Activated CD4-positive, CD25-positive, alpha-beta regulatory T cell treated with anti-CD3 and anti-CD28 coated beads, Interleukin-2, amount 50 U/mL, for 72 hours (primary cell): ENCODE results near the gene ARPP21.

Source experiments
- DNase-seq: peaks from one replicate; pipeline ENCODE4 v3.0.0; 2021

Gene ARPP21

DNA sequence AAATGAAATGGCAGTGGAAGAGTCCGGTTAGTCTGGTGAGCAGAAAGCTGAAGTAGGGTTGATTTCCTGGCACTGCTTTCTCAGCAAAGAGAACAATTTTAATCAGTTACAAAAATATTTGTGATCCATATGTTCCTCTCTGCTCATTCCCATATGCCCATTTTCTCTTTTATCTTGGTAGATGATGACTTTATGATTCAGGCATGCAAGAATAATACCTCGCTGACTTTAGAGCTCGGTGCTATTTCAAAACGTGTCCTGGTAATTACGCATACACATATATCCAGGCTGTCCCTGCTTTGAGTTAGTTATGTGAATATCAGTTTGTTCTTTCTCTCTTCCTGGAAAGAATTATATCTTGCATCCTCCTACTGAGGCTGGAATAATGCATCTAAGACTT, 38.5 kb downstream of the ARPP21 start:
- DNase-seq: no peak

DNA sequence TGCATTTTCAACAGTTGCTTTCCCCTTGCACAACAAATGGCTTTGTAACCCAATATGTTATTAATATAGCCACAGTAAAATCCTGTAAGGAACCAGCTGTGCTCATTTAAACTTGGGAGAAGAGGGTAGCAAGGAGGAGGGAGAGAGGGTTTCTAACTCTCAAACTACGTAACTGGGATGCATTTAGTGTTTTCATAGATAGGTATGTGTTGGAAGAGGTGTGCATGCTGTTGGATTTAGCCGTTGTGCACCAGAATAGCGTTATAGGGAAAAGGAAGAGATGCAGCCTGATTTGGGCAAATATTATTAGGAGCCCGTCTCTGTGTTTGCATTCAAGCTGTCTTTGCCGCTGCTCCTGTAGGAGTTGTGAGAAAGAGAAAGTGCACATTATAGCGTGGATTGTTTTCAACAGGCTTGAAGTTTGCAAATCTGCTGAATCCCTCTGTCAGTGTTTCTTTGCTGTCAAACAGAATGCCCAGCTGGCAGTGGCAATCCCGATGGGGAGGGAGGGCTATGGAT, 39.4 kb downstream of the ARPP21 start:
- DNase-seq: no peak

DNA sequence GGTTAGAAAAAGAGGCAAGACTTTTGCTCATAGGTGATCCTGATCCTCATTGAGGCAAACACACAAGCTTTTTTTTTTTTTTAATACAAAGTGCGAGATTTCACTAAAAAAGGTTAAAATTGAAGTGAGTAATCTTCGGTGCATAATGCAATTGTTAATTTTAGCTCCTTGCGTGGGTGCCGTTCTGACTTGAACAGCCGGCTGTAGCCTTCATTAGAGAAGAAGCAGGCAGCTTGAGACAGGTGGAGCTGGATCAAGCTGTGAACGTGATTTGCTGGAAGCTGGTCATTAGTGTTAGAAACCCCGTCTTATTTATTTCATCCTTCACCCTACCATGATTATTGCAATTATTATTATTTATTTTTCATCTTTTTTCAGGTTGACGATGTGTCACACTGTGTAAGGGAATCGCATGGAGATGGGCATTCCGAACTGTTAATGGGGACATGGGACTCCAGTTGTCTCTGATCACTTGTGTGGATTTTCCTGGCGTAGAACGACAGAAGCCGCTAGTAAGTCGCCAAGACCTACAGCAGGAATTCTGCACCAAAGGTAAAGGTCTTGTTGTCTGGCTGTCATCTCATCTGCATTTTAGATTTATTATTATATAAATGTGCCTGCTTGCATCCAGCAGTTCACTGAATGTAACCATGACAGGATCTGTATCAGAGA, 40.2 kb downstream of the ARPP21 start:
- no peak for DNase-seq

DNA sequence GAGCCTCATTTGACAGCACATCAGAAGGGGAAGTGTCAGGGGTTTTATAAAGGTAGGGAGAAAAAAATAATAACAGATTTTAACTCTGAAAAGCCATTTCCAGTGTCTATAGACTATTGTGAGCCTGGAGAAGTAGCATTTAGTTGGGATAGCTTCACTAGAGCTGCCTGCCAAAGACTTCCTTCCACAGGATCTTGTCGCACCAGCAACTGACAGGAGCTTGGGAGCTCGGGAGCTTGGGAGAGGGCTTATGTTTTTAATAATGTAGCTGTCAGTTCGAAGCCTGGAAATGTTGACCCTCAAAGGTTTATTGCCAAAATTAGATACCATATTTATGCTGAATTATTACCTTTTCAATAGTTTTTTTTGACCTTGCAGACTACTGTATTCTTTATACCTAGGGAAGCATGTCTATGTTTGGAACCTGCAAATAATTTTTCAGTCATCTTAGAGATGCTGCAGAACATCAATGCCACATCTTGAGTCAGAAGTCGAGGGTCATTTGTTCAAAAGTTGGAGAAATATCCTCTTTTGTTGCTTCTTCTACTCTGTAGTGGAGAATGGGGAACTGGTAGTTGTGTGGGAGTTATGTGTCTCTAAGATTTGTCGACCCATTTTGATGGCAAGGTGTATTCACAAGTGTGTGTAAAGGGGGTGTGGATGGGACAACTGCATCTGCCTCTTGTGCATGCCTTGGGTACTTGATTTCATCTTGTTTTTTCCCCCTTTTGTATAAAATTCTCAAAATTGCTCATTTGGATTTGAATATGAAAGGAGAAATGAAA, 41.7 kb downstream of the ARPP21 start:
- no peak for DNase-seq

DNA sequence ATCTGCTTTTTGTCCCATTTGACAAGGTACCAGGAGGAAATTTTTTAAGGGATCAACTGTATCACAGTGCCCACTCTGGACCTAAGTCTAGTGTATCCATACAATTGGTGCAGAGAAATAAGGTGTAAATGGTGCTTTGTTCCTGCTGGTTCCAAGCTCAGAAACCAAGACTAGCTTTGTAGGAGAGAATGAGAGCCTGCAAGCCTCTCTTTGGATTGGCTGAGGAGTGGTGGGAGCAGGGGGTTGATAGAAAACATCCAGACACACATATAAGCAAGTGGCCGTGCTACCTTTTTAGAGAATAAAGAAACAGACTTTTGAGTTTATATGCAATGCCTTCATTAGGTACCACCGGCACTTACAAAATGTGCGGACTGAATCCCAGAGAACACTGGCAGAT, 45.8 kb downstream of the ARPP21 start:
- DNase-seq: no peak

DNA sequence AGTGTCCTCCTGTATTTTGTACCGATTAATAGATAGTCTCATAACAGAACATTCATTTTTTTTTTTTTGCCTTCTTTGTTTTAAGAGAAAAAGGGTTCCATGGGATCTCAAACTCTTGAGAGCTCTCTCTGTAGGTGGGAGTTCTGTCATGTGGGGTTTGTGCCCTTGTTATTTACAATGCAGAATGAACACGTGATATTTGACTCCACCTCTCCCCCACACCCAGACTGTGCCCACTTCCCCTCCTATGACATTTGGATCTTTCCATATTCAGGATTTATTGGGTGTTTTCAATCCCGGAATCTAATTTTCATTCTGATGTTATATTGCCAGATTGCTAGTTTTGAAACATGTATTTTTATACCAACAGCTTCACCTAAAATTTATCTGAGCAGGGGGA, 49.5 kb downstream of the ARPP21 start:
- DNase-seq: no peak

DNA sequence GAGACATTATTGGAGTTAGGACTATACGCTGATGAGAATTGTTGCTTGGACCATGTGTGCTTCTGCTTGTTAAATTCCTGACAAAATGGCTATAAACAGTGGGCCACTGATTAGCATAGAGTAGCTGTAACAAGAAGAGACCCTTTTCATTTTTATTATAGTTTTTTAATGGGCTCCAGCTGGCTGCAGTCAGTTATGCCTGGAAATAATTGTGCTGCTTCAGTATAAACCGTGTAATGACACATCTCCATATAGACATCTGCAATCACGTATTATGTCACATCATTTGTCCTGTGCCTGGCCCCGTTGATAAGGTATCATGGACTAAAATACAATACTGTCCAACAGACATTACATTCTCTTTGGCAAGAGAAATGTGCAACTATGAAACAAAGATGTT, 50.9 kb downstream of the ARPP21 start:
- no peak for DNase-seq

DNA sequence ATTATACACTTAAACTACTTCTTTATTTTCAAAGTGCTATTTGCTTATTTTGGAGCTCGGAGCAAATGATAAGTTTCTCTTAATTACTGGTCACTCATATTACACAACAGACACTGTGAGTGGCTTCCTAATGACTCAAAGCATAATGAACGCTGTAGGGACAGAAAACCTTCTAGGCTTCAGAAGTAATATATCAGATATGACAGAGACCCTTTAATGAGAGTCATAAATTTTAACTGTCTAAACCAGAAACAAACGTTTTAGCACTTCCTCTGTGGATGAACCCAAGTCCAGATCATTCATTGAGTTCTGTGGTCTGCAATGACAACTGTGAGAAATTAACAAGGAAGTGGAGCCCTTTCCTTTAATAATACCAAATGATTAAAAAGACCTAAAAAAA, 66.6 kb downstream of the ARPP21 start:
- no peak for DNase-seq

DNA sequence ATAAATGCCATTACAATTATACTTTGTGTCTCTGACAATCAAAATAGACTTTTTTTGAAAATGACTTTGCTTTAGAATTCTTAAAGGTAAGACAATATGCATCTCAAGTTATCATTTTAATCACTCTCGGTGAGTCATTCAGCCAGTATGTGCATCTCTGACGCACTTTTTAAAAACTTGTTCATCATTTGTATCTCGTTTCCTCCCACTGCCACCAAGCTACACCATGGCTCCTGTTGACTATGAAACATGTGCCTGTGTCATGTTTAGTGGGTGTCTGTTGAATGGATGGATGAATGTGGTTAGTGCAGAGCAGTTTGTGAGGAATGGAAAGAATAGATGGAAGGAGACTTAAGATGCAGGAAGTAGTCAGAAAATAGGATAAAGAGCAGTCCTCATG, 68.6 kb downstream of the ARPP21 start:
- DNase-seq: no peak

DNA sequence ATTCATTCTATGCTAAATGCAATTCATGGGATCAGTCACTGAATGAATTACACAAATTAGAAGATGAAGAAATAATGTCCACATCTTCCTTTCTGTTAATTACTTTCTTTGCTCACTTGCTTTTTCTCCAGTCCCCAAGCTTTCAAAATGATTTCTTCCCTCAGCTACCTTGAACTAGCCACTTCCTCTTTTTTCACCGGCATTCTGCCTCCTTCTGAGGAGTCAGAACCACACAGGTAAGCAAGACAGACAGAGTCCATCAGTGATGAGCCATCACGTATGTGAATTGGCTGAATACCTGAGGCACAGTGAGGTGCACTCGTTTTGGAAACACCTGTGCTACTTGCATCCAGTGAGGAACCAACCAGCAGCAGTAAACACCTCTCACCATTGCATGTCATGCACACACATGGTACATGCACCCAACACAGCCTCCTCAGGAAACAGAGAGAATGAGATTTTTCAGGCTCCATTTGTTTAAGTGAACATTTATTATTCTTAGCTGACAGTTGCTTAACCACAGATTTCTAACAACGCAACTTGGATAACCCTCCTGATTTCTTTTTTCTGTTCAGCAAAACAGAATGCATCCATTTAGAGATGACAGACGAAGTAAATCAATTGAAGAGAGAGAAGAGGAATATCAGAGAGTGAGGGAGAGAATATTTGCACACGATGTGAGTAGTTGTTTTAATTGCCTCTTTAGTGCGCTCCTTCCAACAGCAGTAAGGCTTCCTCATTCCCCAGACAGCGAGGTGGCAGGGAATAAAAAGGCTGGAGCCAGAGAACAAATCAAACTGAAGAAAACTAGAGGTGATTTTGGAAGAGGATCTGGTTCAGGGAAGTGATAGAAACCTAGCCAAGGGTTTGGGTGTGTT, 69.3 kb downstream of the ARPP21 start:
- DNase-seq: no peak

DNA sequence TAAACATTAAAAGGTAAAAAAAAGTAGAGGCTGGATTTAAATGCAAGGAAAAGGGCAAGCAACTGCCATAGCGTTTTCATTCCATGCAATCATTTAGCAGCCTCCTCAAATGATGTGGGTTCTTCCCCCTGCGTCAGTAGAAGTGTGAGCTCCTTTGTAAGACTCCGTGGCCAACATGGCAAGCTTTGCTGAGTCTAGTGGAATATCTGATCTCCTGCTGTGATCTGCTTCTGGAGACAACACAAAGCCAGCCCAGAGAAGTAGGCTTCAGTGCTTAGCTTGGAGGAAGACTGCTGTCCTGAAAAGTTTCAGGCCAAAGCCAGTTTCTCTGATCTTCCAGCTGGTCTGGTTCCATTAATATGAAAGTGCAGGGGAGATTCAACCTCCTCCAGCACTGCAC, 70.4 kb downstream of the ARPP21 start:
- no peak for DNase-seq

DNA sequence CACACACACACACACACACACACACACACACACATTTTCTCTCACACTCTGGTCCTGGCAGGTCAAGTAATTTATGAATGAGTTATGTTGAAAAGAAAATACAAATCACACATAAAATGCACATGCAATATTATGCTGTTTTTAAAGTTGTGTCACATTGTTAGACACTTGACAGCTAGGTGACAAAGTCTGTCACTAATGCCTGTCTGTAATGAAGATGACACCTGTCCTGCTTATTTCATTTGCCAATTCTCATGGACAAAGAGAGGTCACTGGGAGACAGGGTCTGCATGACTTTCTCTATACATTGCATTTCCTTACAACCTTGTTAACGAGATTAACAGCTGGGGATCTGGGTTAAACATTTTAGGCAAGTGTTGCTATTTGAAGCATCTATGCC, 71.2 kb downstream of the ARPP21 start:
- no peak for DNase-seq

DNA sequence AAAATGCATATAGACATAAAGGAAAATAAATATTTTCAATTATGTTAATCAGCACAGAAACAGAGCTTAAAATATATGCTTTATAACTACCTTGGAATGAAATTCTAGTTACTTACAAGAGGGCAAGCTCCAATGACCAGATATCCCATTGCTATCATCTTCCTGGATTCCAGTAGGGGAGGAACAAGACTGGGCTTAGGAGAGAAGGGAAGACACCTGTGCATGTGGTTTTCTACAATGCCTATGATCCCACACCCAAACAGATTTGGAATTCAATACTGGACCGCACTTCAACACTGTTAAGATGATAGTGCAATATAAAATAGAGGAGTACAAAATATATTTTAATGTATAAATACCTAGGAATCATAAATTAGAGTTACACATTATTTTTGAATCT, 79.6 kb downstream of the ARPP21 start:
- DNase-seq: no peak

DNA sequence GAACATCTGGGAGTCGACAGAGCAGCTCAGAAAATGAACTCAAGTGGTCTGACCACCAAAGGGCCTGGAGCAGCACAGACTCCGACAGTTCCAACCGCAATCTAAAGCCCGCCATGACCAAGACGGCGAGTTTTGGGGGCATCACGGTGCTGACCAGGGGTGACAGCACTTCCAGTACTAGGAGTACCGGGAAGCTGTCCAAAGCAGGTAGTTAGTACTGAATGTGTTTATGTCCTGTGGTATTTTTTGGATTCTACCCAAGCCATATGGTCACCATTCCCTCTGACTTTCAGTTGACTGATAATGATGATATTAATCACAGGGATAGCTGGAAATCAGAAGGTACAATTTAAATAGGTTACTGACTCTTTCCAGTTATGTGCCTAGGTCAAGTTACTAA, 82.3 kb downstream of the ARPP21 start:
- DNase-seq: no peak

DNA sequence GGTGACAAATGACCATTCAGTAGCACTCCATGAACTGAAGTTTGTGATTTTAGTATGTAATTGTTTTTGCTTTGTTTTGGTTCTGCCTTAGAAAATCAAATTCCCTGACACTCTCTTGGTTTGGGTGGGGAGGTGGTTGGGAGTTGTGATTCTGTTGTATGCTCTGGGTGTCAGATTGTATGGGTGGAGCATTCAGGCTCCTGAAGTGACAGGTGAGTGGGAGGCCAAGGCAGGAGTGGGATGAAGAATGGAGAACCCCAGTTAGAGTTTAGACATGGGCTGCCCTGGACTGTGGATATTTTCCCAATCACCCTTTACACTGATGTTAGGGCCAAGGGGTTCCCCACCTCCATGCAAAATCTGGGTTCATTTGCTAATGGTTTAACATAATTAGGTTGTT, 83.6 kb downstream of the ARPP21 start:
- no peak for DNase-seq

DNA sequence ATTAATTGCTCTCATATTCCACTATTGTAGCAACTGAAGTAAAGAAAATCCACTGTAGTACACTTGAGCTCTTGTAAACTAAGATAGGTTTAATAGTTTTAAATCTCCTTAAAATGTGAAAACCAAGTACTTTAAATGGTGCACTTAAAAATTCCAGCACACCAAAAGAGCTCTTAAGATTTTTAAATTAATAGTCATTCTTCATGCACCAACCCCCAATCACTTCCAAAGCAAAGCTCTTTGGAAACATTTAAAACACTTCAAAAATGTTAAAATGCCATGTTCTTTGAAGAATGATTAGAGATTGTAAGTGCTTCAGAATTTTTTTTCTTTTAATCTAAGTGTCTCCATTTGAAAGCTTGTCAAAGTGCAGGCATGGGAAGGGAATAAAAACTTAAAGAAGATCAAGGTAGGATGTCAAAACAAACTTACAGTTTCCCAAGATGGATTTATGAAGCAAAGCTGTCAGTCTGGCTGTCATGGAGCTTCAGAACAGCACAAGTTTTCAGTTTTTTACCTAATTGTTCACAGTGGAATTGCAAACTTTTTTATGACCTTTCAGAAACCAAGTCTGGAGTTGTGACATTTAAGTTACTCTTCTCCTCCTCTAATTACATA, 84.3 kb downstream of the ARPP21 start:
- DNase-seq: no peak

DNA sequence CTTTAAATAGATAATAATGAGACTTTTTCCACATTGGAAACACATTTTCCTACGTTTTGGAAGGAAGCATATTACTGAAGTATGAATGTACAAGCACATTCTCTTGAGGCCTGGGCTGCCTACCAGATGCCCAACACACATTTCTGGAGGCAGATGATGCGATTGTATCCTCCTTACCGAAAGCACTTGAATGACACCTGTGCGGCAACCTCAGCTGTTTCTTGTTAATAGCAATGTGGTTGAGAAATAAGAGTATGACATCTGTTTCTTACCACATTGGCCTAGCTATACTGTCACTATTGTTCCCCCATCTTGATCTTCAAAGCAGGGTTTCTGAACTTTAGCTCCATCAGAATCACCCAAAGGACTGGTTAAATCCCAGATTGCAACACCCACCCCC, 84.8 kb downstream of the ARPP21 start:
- DNase-seq: no peak

DNA sequence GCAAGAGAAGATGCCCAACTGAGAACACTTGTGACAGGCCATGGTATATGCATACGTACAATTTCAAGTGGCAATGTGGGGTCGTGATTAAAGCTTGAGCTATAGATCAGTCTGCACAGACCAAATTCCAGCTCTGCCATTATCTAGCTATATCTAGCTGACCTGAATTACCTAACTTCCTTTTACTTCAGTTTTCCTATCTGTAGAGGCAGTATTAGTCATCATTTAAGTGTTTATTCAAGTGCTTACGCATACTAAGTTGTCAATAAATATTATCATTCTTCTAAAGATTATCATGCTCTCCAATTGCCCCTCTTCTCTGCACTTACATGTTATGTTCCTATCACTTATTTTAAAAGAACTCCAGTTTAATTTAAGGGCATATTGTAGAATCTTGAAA, 87.9 kb downstream of the ARPP21 start:
- no peak for DNase-seq

DNA sequence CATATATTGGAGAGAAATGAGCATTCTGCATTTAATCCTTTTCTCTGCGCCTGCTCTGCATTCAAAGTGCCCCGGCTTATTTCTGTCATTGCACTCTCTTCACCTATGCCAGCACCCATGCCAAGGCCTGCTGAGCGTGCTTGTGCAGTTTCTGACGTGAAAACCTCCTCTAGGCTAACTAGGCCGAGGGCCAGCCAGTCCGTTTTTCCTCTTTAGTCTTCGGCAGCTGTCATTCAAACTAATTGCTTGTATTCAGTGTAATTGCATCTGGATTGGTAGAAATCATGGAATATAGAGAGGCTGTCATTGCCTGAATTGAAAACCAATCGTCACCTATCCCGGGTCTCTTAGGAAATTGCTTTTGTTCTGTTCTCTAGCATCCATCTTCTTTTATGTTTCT, 94.0 kb downstream of the ARPP21 start:
- no peak for DNase-seq

DNA sequence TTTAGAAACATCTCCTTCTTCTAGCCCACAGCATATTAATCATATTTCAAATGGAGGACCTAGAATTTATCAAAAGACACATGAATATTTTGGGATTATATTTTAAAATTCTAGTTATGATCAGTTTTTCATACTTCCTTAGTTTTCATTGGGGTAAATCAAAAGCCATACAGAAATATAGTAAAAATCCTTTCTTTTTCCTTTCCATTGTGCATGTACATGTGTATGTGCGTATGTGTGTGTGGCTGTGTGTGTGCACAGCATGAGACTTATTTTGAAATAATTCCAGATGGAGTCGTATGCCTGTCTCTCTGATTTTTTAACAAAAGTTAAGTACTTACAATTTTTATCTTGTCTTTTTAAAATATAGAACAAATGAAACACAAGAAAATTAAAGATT, 94.5 kb downstream of the ARPP21 start:
- DNase-seq: no peak

DNA sequence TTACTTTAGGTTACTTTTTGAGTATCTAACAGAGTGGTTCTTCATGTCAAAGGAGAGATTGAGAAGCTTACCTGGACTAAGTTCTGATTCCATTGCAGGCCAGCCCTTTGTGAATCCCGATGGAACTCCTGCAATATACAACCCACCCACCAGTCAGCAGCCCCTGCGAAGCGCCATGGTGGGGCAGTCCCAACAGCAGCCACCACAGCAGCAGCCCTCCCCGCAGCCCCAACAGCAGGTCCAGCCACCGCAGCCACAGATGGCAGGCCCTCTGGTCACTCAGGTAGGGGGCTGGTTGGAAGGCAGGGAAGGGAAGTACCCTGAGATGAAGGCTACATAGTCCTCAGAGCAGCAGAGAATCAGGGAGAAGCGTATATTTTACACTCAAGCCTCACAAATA, 97.8 kb downstream of the ARPP21 start:
- DNase-seq: no peak

DNA sequence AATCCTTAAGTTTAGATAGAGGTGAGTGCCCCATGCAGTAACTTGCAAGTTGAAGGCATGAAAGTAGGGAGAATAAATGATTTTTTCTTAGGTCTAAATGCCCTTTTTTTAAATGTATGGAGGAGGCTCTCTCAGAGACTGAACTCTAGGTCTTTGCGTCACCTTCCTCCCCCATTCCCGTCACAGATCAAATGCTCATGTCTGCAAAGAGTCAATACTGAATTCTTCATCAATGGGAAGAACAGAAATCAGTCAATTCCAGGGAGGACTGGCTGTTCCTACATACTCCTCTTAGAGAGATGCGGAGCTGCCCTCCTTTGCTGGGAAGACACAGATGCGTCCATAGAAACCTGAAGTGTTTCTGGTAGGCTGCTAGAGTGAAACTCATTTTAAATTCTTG, 98.2 kb downstream of the ARPP21 start:
- DNase-seq: no peak
